ENCODE data around the gene MRPL3. TPM values are rescaled to one million over a fixed set of nuclear protein-coding genes. Genes with fewer than 3 reads are reported as not detected.

The MRPL3 gene
- total RNA-seq, 1 experiment from 2014 or later: 126 TPM

DNA sequence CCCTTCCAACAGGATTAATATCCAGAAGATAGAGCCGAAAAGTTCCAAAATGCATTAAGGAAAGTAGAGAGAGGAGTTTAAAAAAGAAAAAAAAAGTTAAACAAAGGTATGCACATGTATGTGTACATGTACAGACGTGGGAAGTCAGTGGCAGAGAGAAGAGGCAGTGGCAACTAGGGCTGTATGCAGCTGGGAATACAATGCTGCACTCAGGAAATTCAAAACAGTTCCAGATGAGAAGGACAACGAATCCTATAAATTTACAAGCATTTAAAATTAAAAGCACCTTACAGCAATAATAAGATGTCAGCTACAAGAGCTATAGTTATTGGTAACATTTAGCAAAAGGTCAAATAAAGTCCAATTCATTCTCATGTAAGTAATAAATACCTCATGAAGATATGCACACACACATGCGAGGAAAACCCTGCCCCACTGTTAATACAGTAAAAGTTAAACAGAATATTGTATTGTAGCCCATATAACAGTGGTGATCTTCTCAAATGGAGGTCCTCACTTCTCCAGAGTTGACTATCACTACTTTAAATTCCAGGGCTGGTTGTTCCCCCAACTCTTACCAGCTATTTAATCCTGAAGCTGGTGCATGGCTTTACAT lies 18.2 kb downstream of the MRPL3 start:
- TF ChIP-seq, protein P1, sequence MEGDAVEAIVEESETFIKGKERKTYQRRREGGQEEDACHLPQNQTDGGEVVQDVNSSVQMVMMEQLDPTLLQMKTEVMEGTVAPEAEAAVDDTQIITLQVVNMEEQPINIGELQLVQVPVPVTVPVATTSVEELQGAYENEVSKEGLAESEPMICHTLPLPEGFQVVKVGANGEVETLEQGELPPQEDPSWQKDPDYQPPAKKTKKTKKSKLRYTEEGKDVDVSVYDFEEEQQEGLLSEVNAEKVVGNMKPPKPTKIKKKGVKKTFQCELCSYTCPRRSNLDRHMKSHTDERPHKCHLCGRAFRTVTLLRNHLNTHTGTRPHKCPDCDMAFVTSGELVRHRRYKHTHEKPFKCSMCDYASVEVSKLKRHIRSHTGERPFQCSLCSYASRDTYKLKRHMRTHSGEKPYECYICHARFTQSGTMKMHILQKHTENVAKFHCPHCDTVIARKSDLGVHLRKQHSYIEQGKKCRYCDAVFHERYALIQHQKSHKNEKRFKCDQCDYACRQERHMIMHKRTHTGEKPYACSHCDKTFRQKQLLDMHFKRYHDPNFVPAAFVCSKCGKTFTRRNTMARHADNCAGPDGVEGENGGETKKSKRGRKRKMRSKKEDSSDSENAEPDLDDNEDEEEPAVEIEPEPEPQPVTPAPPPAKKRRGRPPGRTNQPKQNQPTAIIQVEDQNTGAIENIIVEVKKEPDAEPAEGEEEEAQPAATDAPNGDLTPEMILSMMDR (IDR thresholded peaks at IDR 0.05; ENCODE audit: insufficient read depth in 1 of 2, low read depth in 1 of 2, low read length in 1 of 2, severe bottlenecking in 1 of 2, unreplicated experiment in 1 of 2): no peak
- intact Hi-C loops (cut with micrococcal nuclease; ENCODE audit: unreplicated experiment): no loop called here
- no peaks in the 10 kb centered on the region for H3K9me3 Mint-ChIP-seq (ENCODE audit: unreplicated experiment)
- no peak overlapping the region for H3K4me3 ChIP-seq (ENCODE audit: low read depth, low read length)
- H3K36me3 ChIP-seq (ENCODE audit: control insufficient read depth, insufficient read depth, low read length): no peaks in the 10 kb centered on the region
- H3K4me1 ChIP-seq: no peaks in the 10 kb centered on the region
- no peaks in the 10 kb centered on the region for H3K27me3 ChIP-seq (replicated peaks; ENCODE audit: control insufficient read depth, insufficient read depth, low read length)
- H3K27me3 Mint-ChIP-seq (ENCODE audit: insufficient read depth, unreplicated experiment): no peaks in the 10 kb centered on the region
- ChIA-PET POLR2A (interaction anchor here (0.6 kb wide), 1 partner anchor 77 kb away, joined by 3 read pairs; no protein-coding TSS in a partner anchor), CTCF (no interaction called here)
- DNase-seq: no peak
- H3K4me1 Mint-ChIP-seq (ENCODE audit: low read depth, unreplicated experiment): no peaks in the 10 kb centered on the region
- no peak overlapping the region for H3K4me3 Mint-ChIP-seq (ENCODE audit: unreplicated experiment)
- no TSS peak for BruUV-seq (replicated peaks)
- H3K27ac Mint-ChIP-seq (ENCODE audit: unreplicated experiment): no peak overlapping the region
- no peaks in the 10 kb centered on the region for H3K9me3 ChIP-seq
- peaks cover 30% of the 10 kb centered on the region for H3K36me3 Mint-ChIP-seq (ENCODE audit: insufficient read depth, unreplicated experiment)

DNA sequence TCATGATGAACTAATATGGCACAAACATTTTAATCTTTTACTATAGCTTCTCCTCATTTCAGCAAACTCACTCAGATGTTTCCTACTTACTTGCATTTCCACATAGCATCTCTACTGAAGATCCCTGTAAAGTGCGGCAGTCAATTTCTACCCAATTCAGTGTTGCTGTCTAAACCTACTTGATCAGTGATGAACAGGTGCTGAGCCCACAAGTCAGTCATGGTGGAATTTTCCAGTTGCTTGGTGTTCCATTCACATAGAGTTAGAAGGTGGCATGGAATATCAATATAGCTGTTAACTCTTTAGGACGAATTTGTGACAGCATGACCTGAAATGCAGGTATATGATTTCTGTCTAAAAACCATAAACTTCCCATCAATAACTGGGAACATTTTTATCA lies 22.7 kb downstream of the MRPL3 start:
- ChIA-PET CTCF (no interaction called here), POLR2A (no interaction called here)
- intact Hi-C loops (cut with micrococcal nuclease; ENCODE audit: unreplicated experiment): no loop called here

DNA sequence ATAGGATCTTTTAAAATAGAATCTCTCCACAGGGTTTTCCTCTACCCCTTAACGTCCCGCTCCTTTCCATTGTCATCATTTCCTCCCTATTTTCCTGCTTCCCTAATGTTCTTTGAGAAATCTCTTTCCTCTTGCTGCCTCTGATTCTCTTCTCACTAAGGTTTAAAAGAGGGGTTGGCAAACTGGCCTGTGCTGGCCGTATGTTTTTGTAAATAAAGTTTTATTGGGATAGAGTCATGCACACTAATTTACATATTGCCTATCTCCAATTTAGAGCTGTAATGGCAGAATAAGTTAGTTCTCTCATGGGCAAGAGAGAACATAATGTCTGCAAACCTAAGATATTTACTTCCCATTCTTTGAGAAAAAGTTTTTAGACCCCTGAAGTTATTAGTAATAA lies 25.0 kb downstream of the MRPL3 start:
- Mint-ChIP-seq H3K27ac (ENCODE audit: unreplicated experiment) (no peak overlapping the region), H3K9me3 (ENCODE audit: unreplicated experiment) (no peaks in the 10 kb centered on the region), H3K4me1 (ENCODE audit: low read depth, unreplicated experiment) (peaks cover 5% of the 10 kb centered on the region), H3K4me3 (ENCODE audit: unreplicated experiment) (no peak overlapping the region), H3K27me3 (ENCODE audit: insufficient read depth, unreplicated experiment) (no peaks in the 10 kb centered on the region), H3K36me3 (ENCODE audit: insufficient read depth, unreplicated experiment) (peaks cover 21% of the 10 kb centered on the region)
- BruUV-seq (replicated peaks): no TSS peak
- CTCF ChIA-PET: no interaction called here
- Histone ChIP-seq H3K4me3 (ENCODE audit: low read depth, low read length) (no peak overlapping the region), H3K36me3 (ENCODE audit: control insufficient read depth, insufficient read depth, low read length) (no peaks in the 10 kb centered on the region; the same call in 1 of the 2 replicates), H3K9me3 (no peaks in the 10 kb centered on the region), H3K4me1 (no peaks in the 10 kb centered on the region; the same call in 1 of the 2 replicates), H3K27me3 (replicated peaks; ENCODE audit: control insufficient read depth, insufficient read depth, low read length) (no peaks in the 10 kb centered on the region)
- POLR2A ChIA-PET: no interaction called here
- intact Hi-C loops (cut with micrococcal nuclease; ENCODE audit: unreplicated experiment): no loop called here
- TF ChIP-seq, protein P1 (IDR thresholded peaks at IDR 0.05; ENCODE audit: insufficient read depth in 1 of 2, low read depth in 1 of 2, low read length in 1 of 2, severe bottlenecking in 1 of 2, unreplicated experiment in 1 of 2): no peak
- no peak for DNase-seq

More for the DNA sequence above, 22.7 kb downstream of the MRPL3 start:
- H3K9me3 Mint-ChIP-seq (ENCODE audit: unreplicated experiment): no peaks in the 10 kb centered on the region
- no peak overlapping the region for H3K4me3 Mint-ChIP-seq (ENCODE audit: unreplicated experiment)
- Histone ChIP-seq H3K27me3 (replicated peaks; ENCODE audit: control insufficient read depth, insufficient read depth, low read length) (no peaks in the 10 kb centered on the region), H3K36me3 (ENCODE audit: control insufficient read depth, insufficient read depth, low read length) (no peaks in the 10 kb centered on the region; the same call in 1 of the 2 replicates), H3K9me3 (no peaks in the 10 kb centered on the region), H3K4me1 (no peaks in the 10 kb centered on the region; the same call in 1 of the 2 replicates), H3K4me3 (ENCODE audit: low read depth, low read length) (no peak overlapping the region)
- BruUV-seq (replicated peaks): no TSS peak
- peaks cover 5% of the 10 kb centered on the region for H3K4me1 Mint-ChIP-seq (ENCODE audit: low read depth, unreplicated experiment)
- TF ChIP-seq, protein P1 (IDR thresholded peaks at IDR 0.05; ENCODE audit: insufficient read depth in 1 of 2, low read depth in 1 of 2, low read length in 1 of 2, severe bottlenecking in 1 of 2, unreplicated experiment in 1 of 2): no peak
- H3K27ac Mint-ChIP-seq (ENCODE audit: unreplicated experiment): no peak overlapping the region
- no peak for DNase-seq
- H3K36me3 Mint-ChIP-seq (ENCODE audit: insufficient read depth, unreplicated experiment): peaks cover 14% of the 10 kb centered on the region
- no peaks in the 10 kb centered on the region for H3K27me3 Mint-ChIP-seq (ENCODE audit: insufficient read depth, unreplicated experiment)

Measured in Caco-2 (cell line).